ENCODE measurements around the gene RING1.
"Not testable (repeated sequence)": the region's sequence is repeated elsewhere in the genome, so short reads cannot be mapped to it uniquely, and the experiment has no call there.

Gene RING1

GRCh38 chr6:33207552-33208090 lies 679 bp upstream of the RING1 start:
- peak in 1 of 2 experiments; percentile 54 for DNase-seq

- DNase-seq = no peak
Measured at GRCh38 chr6:33209856-33210255, 1.6 kb downstream of the RING1 start.

GRCh38 chr6:33211136-33211535 lies 2.8 kb downstream of the RING1 start:
- DNase-seq = no peak

DNA sequence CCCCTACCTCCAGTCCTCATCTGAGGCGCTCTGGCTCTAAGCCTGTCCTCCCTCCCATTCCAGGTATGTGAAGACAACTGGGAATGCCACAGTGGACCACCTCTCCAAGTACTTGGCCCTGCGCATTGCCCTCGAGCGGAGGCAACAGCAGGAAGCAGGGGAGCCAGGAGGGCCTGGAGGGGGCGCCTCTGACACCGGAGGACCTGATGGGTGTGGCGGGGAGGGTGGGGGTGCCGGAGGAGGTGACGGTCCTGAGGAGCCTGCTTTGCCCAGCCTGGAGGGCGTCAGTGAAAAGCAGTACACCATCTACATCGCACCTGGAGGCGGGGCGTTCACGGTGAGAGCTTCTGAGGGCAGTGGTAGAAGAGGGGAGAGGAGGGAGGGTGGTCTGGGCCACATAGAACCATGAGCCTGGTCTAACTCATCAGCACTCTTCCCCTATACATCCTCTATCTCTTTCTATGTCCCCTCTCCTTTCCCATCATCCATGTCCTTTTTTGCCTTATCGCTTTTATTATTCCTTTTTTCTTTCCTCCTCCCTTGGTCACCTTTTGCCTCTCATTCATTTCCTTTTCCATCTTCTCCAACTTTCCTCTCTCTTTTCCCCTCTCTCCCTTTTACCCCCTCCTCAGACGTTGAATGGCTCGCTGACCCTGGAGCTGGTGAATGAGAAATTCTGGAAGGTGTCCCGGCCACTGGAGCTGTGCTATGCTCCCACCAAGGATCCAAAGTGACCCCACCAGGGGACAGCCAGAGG lies 3.5 kb downstream of the RING1 start:
- DNase-seq = no peak

- no peak for DNase-seq
Measured at GRCh38 chr6:33212857-33213165, 4.5 kb downstream of the RING1 start.

- peak in 1 of 2 experiments; percentile 56 for DNase-seq
Measured at GRCh38 chr6:33213166-33213988, 5.1 kb downstream of the RING1 start.

- DNase-seq = no peak
Measured at GRCh38 chr6:33213989-33214335, 5.7 kb downstream of the RING1 start.

DNA sequence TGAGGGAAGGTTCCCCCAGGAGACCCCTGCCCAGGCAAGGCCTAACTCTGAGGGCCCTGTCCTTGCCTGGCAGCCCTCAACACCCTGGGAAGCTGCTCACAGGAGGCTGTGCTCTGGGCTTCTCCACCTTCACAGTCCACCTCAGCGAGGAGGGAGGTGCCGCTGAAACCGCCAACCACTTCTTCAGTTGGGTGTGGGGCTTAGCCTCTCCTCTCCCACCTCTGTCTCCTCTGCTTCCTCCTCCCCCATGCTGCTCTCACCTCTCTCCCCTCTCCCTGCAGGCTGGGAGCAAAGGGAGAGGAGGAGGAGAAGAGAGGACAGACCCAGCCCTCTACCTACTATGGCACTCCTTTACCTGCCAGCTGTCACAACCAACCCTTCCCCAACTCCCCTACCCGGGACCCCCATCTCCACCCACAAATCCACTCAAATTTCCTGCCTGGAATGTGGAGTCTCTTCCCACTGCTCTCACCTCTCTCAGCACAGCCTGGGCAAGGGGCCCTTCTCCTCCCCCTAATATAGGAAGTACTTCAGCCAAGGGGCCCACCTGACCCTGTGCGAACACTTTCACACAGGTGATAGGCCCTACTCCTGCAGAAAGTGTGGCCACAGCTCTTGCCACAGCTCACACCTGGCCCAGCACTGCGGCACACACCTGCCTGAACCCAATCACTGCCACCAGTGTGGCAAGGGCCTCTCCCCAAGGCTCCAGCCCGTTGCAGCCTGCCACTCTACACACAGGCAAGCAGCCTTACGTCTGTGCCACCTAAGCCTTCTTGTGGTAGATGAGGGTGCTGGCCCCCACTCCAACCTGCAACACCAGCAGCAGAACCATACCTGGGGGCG lies 7.2 kb downstream of the RING1 start:
- DNase-seq = no peak

GRCh38 chr6:33216117-33216649 lies 7.9 kb downstream of the RING1 start:
- DNase-seq = no peak

- no peak for DNase-seq
Measured at GRCh38 chr6:33217246-33217645, 8.9 kb downstream of the RING1 start.

GRCh38 chr6:33217681-33218080 lies 9.4 kb downstream of the RING1 start:
- no peak for DNase-seq

GRCh38 chr6:33226503-33227120 lies 18.3 kb downstream of the RING1 start:
- not testable (repeated sequence) for DNase-seq

DNA sequence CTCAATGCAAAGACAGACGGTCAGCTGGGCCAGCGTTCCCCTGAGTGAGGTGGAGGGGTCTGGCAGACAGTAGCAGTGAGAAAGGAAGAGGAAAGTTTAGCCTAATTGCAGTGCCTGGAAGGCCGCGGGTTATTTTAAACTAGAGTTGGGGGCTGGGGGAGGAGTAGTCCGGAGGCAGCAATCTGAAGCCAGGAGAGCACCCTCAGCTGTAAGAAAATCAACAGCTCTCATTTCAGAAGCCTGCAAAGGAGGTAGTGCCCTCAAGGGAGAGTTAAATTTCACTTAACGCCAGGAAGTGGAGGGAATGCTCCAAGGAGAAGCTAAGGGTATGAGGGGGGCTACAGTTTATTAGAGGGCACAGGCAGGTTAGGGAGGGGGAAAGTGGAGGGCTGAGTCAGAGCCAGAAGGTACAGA lies 26.9 kb downstream of the RING1 start:
- no peak for DNase-seq

- DNase-seq = no peak
Measured at GRCh38 chr6:33236328-33236727, 28.0 kb downstream of the RING1 start.

DNA sequence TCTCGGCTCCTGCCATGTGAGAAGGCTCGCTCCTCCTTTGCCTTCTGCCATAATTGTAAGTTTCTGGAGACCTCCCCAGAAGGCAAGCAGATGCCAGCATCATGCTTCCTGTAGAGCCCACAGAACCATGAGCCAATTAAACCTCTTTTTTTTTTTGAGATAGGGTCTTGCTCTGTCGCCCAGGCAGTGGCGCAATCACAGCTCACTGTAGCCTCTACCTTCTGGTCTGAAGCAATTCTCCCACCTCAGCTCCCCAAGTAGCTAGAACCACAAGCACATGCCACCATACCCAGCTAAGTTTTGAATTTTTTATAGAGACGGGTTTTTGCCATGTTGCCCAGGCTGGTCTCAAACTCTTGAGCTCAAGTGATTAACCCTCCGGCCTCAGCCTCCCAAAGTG lies 28.6 kb downstream of the RING1 start:
- no peak for DNase-seq

DNA sequence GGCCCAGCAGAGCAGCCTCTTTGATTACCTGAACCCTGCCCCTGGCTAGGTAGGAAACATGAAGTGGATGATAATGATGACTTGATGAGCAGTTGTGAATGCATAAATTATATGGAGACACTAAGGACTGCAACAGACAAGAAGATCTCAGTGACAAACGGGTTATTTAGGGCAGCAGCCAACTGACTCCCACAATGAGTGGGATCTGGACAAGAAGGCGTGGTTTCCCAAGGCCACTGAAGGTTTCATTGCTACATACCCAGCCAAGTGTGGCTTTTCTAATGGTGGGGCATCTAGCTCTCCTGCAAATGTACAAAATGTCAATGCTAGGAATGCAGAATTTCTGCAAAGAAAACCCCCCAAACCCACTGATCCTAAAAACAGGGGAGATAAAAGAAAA lies 29.4 kb downstream of the RING1 start:
- DNase-seq = peak in 1 of 2 experiments; percentile 22

- no peak for DNase-seq
Measured at GRCh38 chr6:33241968-33242367, 33.7 kb downstream of the RING1 start.

- DNase-seq = no peak
Measured at GRCh38 chr6:33243476-33243875, 35.2 kb downstream of the RING1 start.

- DNase-seq = peak; percentile 63 to 94
Measured at GRCh38 chr6:33247977-33248642, 39.8 kb downstream of the RING1 start.

DNA sequence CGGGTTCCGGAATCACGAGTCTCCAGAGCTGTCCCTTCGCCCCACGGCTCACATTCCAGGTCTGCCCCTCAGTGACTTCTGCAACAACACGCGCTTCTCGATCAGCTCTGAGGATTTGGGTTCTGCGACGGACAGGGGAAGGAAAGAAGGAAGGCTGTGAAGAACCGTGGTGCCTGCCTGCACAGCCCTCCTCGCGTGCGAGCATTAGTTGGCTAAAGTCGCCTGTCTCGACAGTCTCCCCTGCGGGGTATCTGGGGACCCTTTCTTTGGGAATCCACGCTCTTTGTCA lies 40.3 kb downstream of the RING1 start:
- DNase-seq = peak in 1 of 2 experiments; percentile 76

GRCh38 chr6:33248932-33249731 lies 40.8 kb downstream of the RING1 start:
- peak; percentile 98 to 99 for DNase-seq

Measured in NCI-H526 (cell line).